Liver (tissue), 9 donors: Measurements from ENCODE around the gene PKP3. TPM values are rescaled to one million over a fixed set of nuclear protein-coding genes. Genes with fewer than 3 reads are reported as not detected.

Source experiments
- DNase-seq: peaks from one replicate; pipeline ENCODE4 v3.0.0-alpha.2; 2017; ENCODE audit warnings: low spot score
- H3K27ac ChIP-seq, 2 donors: one replicate each; pipeline ENCODE4 v1.7.0; 2013; ENCODE audit warnings: inconsistent platforms in 2 of 2, low read length in 2 of 2, control low read depth in 1 of 2, low read depth in 1 of 2, mild to moderate bottlenecking in 1 of 2
- H3K27me3 ChIP-seq, 4 donors: one replicate each; pipeline versions ENCODE4 v1.6.1 to v1.7.0; 2013; ENCODE audit warnings: low read length in 3 of 4, inconsistent platforms in 1 of 4, mild to moderate bottlenecking in 1 of 4, moderate library complexity in 1 of 4; ENCODE audit not compliant: control insufficient read depth in 4 of 4, insufficient read depth in 4 of 4
- H3K36me3 ChIP-seq, 4 donors: one replicate each; pipeline versions ENCODE4 v1.6.1 to v1.7.0; 2013; ENCODE audit warnings: low read length in 3 of 4, mild to moderate bottlenecking in 3 of 4, low read depth in 1 of 4, moderate library complexity in 1 of 4; ENCODE audit not compliant: control insufficient read depth in 4 of 4, insufficient read depth in 3 of 4
- H3K4me1 ChIP-seq, 4 donors: one replicate each; pipeline versions ENCODE4 v1.6.1 to v1.7.0; 2013; ENCODE audit warnings: low read length in 3 of 4, mild to moderate bottlenecking in 3 of 4, moderate library complexity in 1 of 4; ENCODE audit not compliant: control insufficient read depth in 4 of 4, insufficient read depth in 4 of 4
- H3K4me3 ChIP-seq, 3 donors: one replicate each; pipeline versions ENCODE4 v1.6.1 to v1.7.0; 2013; ENCODE audit warnings: low read length in 3 of 3, control low read depth in 1 of 3, low read depth in 1 of 3, mild to moderate bottlenecking in 1 of 3
- H3K9ac ChIP-seq, 2 donors: one replicate each; pipeline ENCODE4 v1.7.0; 2013; ENCODE audit warnings: low read length in 2 of 2, mild to moderate bottlenecking in 2 of 2, moderate library complexity in 2 of 2, control low read depth in 1 of 2, low read depth in 1 of 2
- H3K9me3 ChIP-seq, 4 donors: one replicate each; pipeline versions ENCODE4 v1.6.1 to v1.7.0; 2013; ENCODE audit warnings: low read length in 3 of 4; ENCODE audit not compliant: control insufficient read depth in 4 of 4
- ATF3 ChIP-seq: IDR thresholded peaks from 2 replicates; pipeline ENCODE4 v1.6.1; 2016; ENCODE audit warnings: antibody characterized with exemption
- CTCF ChIP-seq: fragments of 150-350 bp; IDR thresholded peaks from 2 replicates; pipeline ENCODE4 v1.5.1; 2017; ENCODE audit warnings: improper control_type of control experiment, low read depth, low read length; ENCODE audit not compliant: missing input control
- FOXA1 ChIP-seq: IDR thresholded peaks from 2 replicates; pipeline ENCODE4 v1.6.1; 2016; ENCODE audit warnings: antibody characterized with exemption
- FOXA2 ChIP-seq: IDR thresholded peaks from 2 replicates; pipeline ENCODE4 v1.6.1; 2016; ENCODE audit warnings: antibody characterized with exemption
- HNF4A ChIP-seq, 2 donors: conservative IDR thresholded peaks; 2 replicates each; pipeline ENCODE4 v1.6.1; 2016; ENCODE audit warnings: antibody characterized with exemption in 2 of 2, mild to moderate bottlenecking in 2 of 2
- HNF4G ChIP-seq: IDR thresholded peaks from 2 replicates; pipeline ENCODE4 v1.6.1; 2016; ENCODE audit warnings: antibody characterized with exemption
- NR2F2 ChIP-seq: IDR thresholded peaks from 2 replicates; pipeline ENCODE4 v1.6.1; 2016; ENCODE audit warnings: antibody characterized with exemption
- RAD21 ChIP-seq, 2 donors: IDR thresholded peaks; 2 replicates each; pipeline ENCODE4 v1.6.1; 2016; ENCODE audit warnings: antibody characterized with exemption in 2 of 2, mild to moderate bottlenecking in 2 of 2
- TAF1 ChIP-seq: conservative IDR thresholded peaks from 2 replicates; pipeline ENCODE4 v1.6.1; 2016; ENCODE audit warnings: antibody characterized with exemption, mild to moderate bottlenecking
- YY1 ChIP-seq: IDR thresholded peaks from 2 replicates; pipeline ENCODE4 v1.6.1; 2016; ENCODE audit warnings: antibody characterized with exemption, mild to moderate bottlenecking
- WGBS: extraction: QIAGEN DNeasy Blood & Tissue Kit; methylation state at CpG from one replicate; pipeline ENCODE4 v1.1.7; 2013; 5-methylcytosine and 5-hydroxymethylcytosine counted together
- polyA plus RNA-seq, 2 donors: library from polyadenylated mRNA; stranded (reverse) in 1 of 2; unstranded in 1 of 2; fragments of 200-250 nt in 1 of 2; fragments of >200 nt in 1 of 2; fragmentation: Nextera tagmentation in 1 of 2; extraction: Ambion mirVana in 1 of 2; gene quantifications; one replicate each; pipeline versions ENCODE4 v1.2.1 to v1.2.3, GENCODE V29; 2013 to 2015
- total RNA-seq, 2 donors: library from RNA; depleted of rRNA; stranded (reverse); fragments of >200 nt; gene quantifications; one replicate each; pipeline ENCODE4 v1.2.3, GENCODE V29; 2014
- donor health status: healthy.
- donor health status: healthy.
- donor health status: healthy.
- donor health status: healthy.
- donor health status: healthy.

Gene PKP3
- total and polyA plus RNA-seq, 4 donors: 0.08 to 0.37 (median 0.25) TPM; not detected in 1

- WGBS: 78% methylated on average over 16 of the region's 16 CpGs
- Histone ChIP-seq H3K36me3 (no peaks in the 10 kb centered on the region), H3K27me3 (no peaks in the 10 kb centered on the region), H3K9me3 (no peaks in the 10 kb centered on the region), H3K9ac (no peak overlapping the region), H3K4me3 (no peak overlapping the region), H3K4me1 (peaks cover 0 to 18% (median 7%) of the 10 kb centered on the region in 4 donors), H3K27ac (no peak overlapping the region)
- TF ChIP-seq FOXA2 (no peak), ATF3 (no peak), TAF1 (no peak), YY1 (no peak), FOXA1 (no peak), NR2F2 (no peak), RAD21 (IDR thresholded peaks at IDR 0.05) (no peak), CTCF (no peak)
- no peak for DNase-seq
Measured at GRCh38 chr11:443542-444199, 49.7 kb downstream of the PKP3 start.

- no peak for TF ChIP-seq HNF4G
- peak in 1 of 2 donors; percentile 5 for TF ChIP-seq RAD21 (IDR thresholded peaks at IDR 0.05)
- no peaks in the 10 kb centered on the region for H3K36me3 ChIP-seq
- peak overlapping the region in 1 of 2 donors; percentile 7 for H3K9ac ChIP-seq
- H3K27me3 ChIP-seq: no peaks in the 10 kb centered on the region
- H3K4me1 ChIP-seq: peaks cover 3 to 25% (median 14%) of the 10 kb centered on the region in 4 donors
- H3K27ac ChIP-seq: no peak overlapping the region
- H3K9me3 ChIP-seq: no peaks in the 10 kb centered on the region
- DNase-seq: no peak
- H3K4me3 ChIP-seq: no peak overlapping the region
- 47% methylated on average over 12 of the region's 12 CpGs for WGBS
Measured at GRCh38 chr11:444396-445144, 50.6 kb downstream of the PKP3 start.

GRCh38 chr11:445765-446588 is 52.0 kb downstream of the PKP3 start:
- Histone ChIP-seq H3K36me3 (no peaks in the 10 kb centered on the region), H3K27me3 (no peaks in the 10 kb centered on the region), H3K4me3 (no peak overlapping the region), H3K4me1 (peaks cover 3 to 32% (median 18%) of the 10 kb centered on the region in 4 donors), H3K9ac (no peak overlapping the region), H3K27ac (no peak overlapping the region), H3K9me3 (no peaks in the 10 kb centered on the region)
- WGBS: 68% methylated on average over 20 of the region's 20 CpGs
- TF ChIP-seq NR2F2 (no peak), HNF4A (conservative IDR thresholded peaks at IDR 0.05) (peak in 1 of 2 donors; percentile 39)
- no peak for DNase-seq
